ENCODE data around the gene PREX1.

DNA sequence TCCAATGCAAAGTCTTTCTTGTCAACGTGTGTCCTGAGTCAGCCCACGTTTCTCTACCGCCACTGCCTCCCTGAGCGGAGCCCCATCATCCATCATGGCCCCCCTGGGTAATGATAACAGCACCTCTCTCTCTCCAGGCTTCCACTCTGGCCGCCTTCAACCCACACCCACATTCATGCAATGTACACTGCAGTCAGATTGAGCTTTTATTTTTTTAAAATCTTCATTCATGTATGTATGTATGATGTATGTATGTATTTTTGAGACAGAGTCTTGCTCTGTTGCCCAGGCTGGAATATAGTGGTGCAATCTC is 245.2 kb downstream of the PREX1 start:
- TF ChIP-seq, protein P1, sequence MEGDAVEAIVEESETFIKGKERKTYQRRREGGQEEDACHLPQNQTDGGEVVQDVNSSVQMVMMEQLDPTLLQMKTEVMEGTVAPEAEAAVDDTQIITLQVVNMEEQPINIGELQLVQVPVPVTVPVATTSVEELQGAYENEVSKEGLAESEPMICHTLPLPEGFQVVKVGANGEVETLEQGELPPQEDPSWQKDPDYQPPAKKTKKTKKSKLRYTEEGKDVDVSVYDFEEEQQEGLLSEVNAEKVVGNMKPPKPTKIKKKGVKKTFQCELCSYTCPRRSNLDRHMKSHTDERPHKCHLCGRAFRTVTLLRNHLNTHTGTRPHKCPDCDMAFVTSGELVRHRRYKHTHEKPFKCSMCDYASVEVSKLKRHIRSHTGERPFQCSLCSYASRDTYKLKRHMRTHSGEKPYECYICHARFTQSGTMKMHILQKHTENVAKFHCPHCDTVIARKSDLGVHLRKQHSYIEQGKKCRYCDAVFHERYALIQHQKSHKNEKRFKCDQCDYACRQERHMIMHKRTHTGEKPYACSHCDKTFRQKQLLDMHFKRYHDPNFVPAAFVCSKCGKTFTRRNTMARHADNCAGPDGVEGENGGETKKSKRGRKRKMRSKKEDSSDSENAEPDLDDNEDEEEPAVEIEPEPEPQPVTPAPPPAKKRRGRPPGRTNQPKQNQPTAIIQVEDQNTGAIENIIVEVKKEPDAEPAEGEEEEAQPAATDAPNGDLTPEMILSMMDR (IDR thresholded peaks at IDR 0.05; ENCODE audit: extremely low read depth in 1 of 2, insufficient read depth in 1 of 2, low read depth in 1 of 2, low read length in 2 of 2): no peak
- TF ChIP-seq POLR2A (IDR thresholded peaks at IDR 0.05; ENCODE audit: low read depth, low read length): no peak
- TF ChIP-seq EZH2 (IDR thresholded peaks at IDR 0.05; ENCODE audit: borderline replicate concordance, low read depth, low read length, severe bottlenecking): no peak
- no peak for TF ChIP-seq POLR2AphosphoS5 (IDR thresholded peaks at IDR 0.05; ENCODE audit: insufficient read depth, low read depth, low read length)
- TF ChIP-seq GATA2 (IDR thresholded peaks at IDR 0.05; ENCODE audit: insufficient read depth, insufficient read length, low read depth, low read length): no peak
- no peak for TF ChIP-seq JUN (IDR thresholded peaks at IDR 0.05; ENCODE audit: borderline replicate concordance, insufficient read depth, insufficient read length, low read depth)
- TF ChIP-seq, protein P2, sequence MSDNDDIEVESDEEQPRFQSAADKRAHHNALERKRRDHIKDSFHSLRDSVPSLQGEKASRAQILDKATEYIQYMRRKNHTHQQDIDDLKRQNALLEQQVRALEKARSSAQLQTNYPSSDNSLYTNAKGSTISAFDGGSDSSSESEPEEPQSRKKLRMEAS (IDR thresholded peaks at IDR 0.05; ENCODE audit: insufficient read depth, insufficient read length): no peak
- no peak for TF ChIP-seq MYC (IDR thresholded peaks at IDR 0.05; ENCODE audit: low read depth, low read length)
